ENCODE measurements around the gene RAD18. TPM values are rescaled to one million over a fixed set of nuclear protein-coding genes. Genes with fewer than 3 reads are reported as not detected.
A peak's percentile ranks its signal among the peaks of the same experiment; 100 is the strongest.

Gene RAD18
- polyA plus RNA-seq, 3 donors = 1.9 to 6.9 (median 5.1) TPM

GRCh38 chr3:8968375-8968882, 5.2 kb upstream of the RAD18 start:
- Histone ChIP-seq H3K36me3 (replicated peaks in 1 of 2; ENCODE audit: control insufficient read depth in 1 of 2, insufficient read depth in 2 of 2, low read length in 2 of 2) (no peaks in the 10 kb centered on the region), H4K20me1 (ENCODE audit: insufficient read depth, low read length) (no peaks in the 10 kb centered on the region), H3K4me2 (replicated peaks; ENCODE audit: extremely low read depth, low read length, poor library complexity, severe bottlenecking) (no peak overlapping the region), H3K4me3 (replicated peaks in 1 of 3; ENCODE audit: low read depth in 2 of 3, low read length in 3 of 3) (no peak overlapping the region), H2AFZ (ENCODE audit: insufficient read depth, low read depth, low read length, poor library complexity, severe bottlenecking) (no peak overlapping the region), H3K79me2 (ENCODE audit: insufficient read depth, low read length) (no peaks in the 10 kb centered on the region), H3K27me3 (ENCODE audit: control insufficient read depth in 2 of 2, insufficient read depth in 2 of 2, low read length in 2 of 2) (no peaks in the 10 kb centered on the region), H3K9me3 (replicated peaks in 1 of 2; ENCODE audit: control insufficient read depth in 1 of 2, insufficient read depth in 1 of 2, low read length in 2 of 2) (no peaks in the 10 kb centered on the region), H3K9ac (ENCODE audit: insufficient read depth, low read length, poor library complexity, severe bottlenecking) (no peak overlapping the region), H3K4me1 (ENCODE audit: control insufficient read depth in 1 of 2, insufficient read depth in 2 of 2, low read length in 2 of 2) (peaks cover 5 to 6% of the 10 kb centered on the region in 2 donors), H3K27ac (ENCODE audit: low read depth in 1 of 2, low read length in 2 of 2) (no peak overlapping the region)
- intact Hi-C loops (cut with micrococcal nuclease) = no loop called here
- H3K4me1 Mint-ChIP-seq = peaks cover 14% of the 10 kb centered on the region
- no peaks in the 10 kb centered on the region for H3K9me3 Mint-ChIP-seq
- H3K4me3 Mint-ChIP-seq = peak overlapping the region in 1 of 2 donors; percentile 2
- no peaks in the 10 kb centered on the region for H3K36me3 Mint-ChIP-seq
- H3K27me3 Mint-ChIP-seq (ENCODE audit: low read depth in 3 of 3) = peaks cover 7 to 17% (median 9%) of the 10 kb centered on the region in 3 donors
- no peak for DNase-seq
- 94% methylated on average over 4 of the region's 5 CpGs for WGBS (ENCODE audit: insufficient coverage)
- no peak for TF ChIP-seq CTCF (IDR thresholded peaks at IDR 0.05)
- no peak overlapping the region for H3K27ac Mint-ChIP-seq

- no peaks in the 10 kb centered on the region for H3K36me3 Mint-ChIP-seq
- Histone ChIP-seq H3K4me2 (replicated peaks; ENCODE audit: extremely low read depth, low read length, poor library complexity, severe bottlenecking) (no peak overlapping the region), H3K36me3 (replicated peaks in 1 of 2; ENCODE audit: control insufficient read depth in 1 of 2, insufficient read depth in 2 of 2, low read length in 2 of 2) (no peaks in the 10 kb centered on the region), H3K79me2 (ENCODE audit: insufficient read depth, low read length) (peaks cover 7% of the 10 kb centered on the region), H3K27me3 (ENCODE audit: control insufficient read depth in 2 of 2, insufficient read depth in 2 of 2, low read length in 2 of 2) (no peaks in the 10 kb centered on the region), H4K20me1 (ENCODE audit: insufficient read depth, low read length) (no peaks in the 10 kb centered on the region), H2AFZ (ENCODE audit: insufficient read depth, low read depth, low read length, poor library complexity, severe bottlenecking) (no peak overlapping the region), H3K9ac (ENCODE audit: insufficient read depth, low read length, poor library complexity, severe bottlenecking) (no peak overlapping the region), H3K4me3 (replicated peaks in 1 of 3; ENCODE audit: low read depth in 2 of 3, low read length in 3 of 3) (no peak overlapping the region), H3K27ac (ENCODE audit: low read depth in 1 of 2, low read length in 2 of 2) (no peak overlapping the region), H3K9me3 (replicated peaks in 1 of 2; ENCODE audit: control insufficient read depth in 1 of 2, insufficient read depth in 1 of 2, low read length in 2 of 2) (no peaks in the 10 kb centered on the region), H3K4me1 (ENCODE audit: control insufficient read depth in 1 of 2, insufficient read depth in 2 of 2, low read length in 2 of 2) (peaks cover 10 to 12% of the 10 kb centered on the region in 2 donors)
- H3K9me3 Mint-ChIP-seq = no peaks in the 10 kb centered on the region
- H3K27me3 Mint-ChIP-seq (ENCODE audit: low read depth in 3 of 3) = peaks cover 7 to 16% (median 9%) of the 10 kb centered on the region in 3 donors
- WGBS (ENCODE audit: insufficient coverage) = 88% methylated on average over 2 of the region's 5 CpGs
- H3K4me3 Mint-ChIP-seq = no peak overlapping the region
- no peak overlapping the region for H3K27ac Mint-ChIP-seq
- peaks cover 20% of the 10 kb centered on the region for H3K4me1 Mint-ChIP-seq
- no peak for DNase-seq
- intact Hi-C loops (cut with micrococcal nuclease) = no loop called here
- no peak for TF ChIP-seq CTCF (IDR thresholded peaks at IDR 0.05)
Observed at GRCh38 chr3:8967553-8967952, 4.3 kb upstream of the RAD18 start.

Measured in CD14-positive monocyte (primary cell).